ENCODE data around the gene KCNA10. TPM values are rescaled to one million over a fixed set of nuclear protein-coding genes. Genes with fewer than 3 reads are reported as not detected.

Gene KCNA10
- polyA plus RNA-seq, 1 donor (not counting 4 experiments of a cell fraction or from before 2014, with no cell fraction given) = not detected

GRCh38 chr1:110538075-110538474 is 19.1 kb upstream of the KCNA10 start:
- Histone ChIP-seq H3K36me3 (ENCODE audit: control insufficient read depth in 2 of 2, extremely low read depth in 1 of 2, insufficient read depth in 2 of 2, low read length in 2 of 2) (no peaks in the 10 kb centered on the region), H3K9me1 (ENCODE audit: control insufficient read depth, extremely low read depth, insufficient read depth, low read length) (no peaks in the 10 kb centered on the region), H3K4me1 (ENCODE audit: control insufficient read depth, extremely low read depth, insufficient read depth, low read length) (no peaks in the 10 kb centered on the region), H3K27me3 (ENCODE audit: control insufficient read depth, extremely low read depth, insufficient read depth, low read length) (peaks cover 6% of the 10 kb centered on the region), H3K79me2 (ENCODE audit: control insufficient read depth, insufficient read depth, low read length) (no peaks in the 10 kb centered on the region), H3K4me3 (ENCODE audit: control insufficient read depth in 2 of 3, extremely low read depth in 1 of 3, insufficient read depth in 2 of 3, low read depth in 1 of 3, low read length in 3 of 3) (no peak overlapping the region), H4K20me1 (ENCODE audit: control insufficient read depth, extremely low read depth, insufficient read depth, low read length) (no peaks in the 10 kb centered on the region), H3K9ac (ENCODE audit: control insufficient read depth, extremely low read depth, insufficient read depth, low read length) (no peak overlapping the region), H3K9me3 (ENCODE audit: control insufficient read depth, low read depth, low read length) (no peaks in the 10 kb centered on the region), H3K4me2 (ENCODE audit: control insufficient read depth, extremely low read depth, insufficient read depth, low read depth, low read length) (no peak overlapping the region), H2AFZ (ENCODE audit: control insufficient read depth, low read length) (no peak overlapping the region), H3K27ac (ENCODE audit: control insufficient read depth, insufficient read depth, low read length) (no peak overlapping the region)
- dilution Hi-C loops (cut with MboI; ENCODE audit: extremely low pct_ligation_motif_present, low sequenced_read_pairs) = no loop called here
- TF ChIP-seq EZH2 (IDR thresholded peaks at IDR 0.05; ENCODE audit: low read length) (no peak), CTCF (optimal IDR thresholded peaks at IDR 0.05 in 1 of 3, IDR thresholded peaks at IDR 0.05 in 1 of 3, conservative IDR thresholded peaks at IDR 0.05 in 1 of 3; ENCODE audit: extremely low read depth in 1 of 3, insufficient read depth in 2 of 3, low read length in 3 of 3) (no peak)
- FAIRE-seq (no peak), DNase-seq (ENCODE audit: low read depth, low spot score) (no peak)

- H3K36me3 ChIP-seq (ENCODE audit: control insufficient read depth in 2 of 2, extremely low read depth in 1 of 2, insufficient read depth in 2 of 2, low read length in 2 of 2) = no peaks in the 10 kb centered on the region
- H4K20me1 ChIP-seq (ENCODE audit: control insufficient read depth, extremely low read depth, insufficient read depth, low read length) = no peaks in the 10 kb centered on the region
- no peak overlapping the region for H3K27ac ChIP-seq (ENCODE audit: control insufficient read depth, insufficient read depth, low read length)
- TF ChIP-seq CTCF (optimal IDR thresholded peaks at IDR 0.05 in 1 of 3, IDR thresholded peaks at IDR 0.05 in 1 of 3, conservative IDR thresholded peaks at IDR 0.05 in 1 of 3; ENCODE audit: extremely low read depth in 1 of 3, insufficient read depth in 2 of 3, low read length in 3 of 3) (no peak), EZH2 (IDR thresholded peaks at IDR 0.05; ENCODE audit: low read length) (no peak)
- H3K9me3 ChIP-seq (ENCODE audit: control insufficient read depth, low read depth, low read length) = no peaks in the 10 kb centered on the region
- no peak overlapping the region for H3K4me2 ChIP-seq (ENCODE audit: control insufficient read depth, extremely low read depth, insufficient read depth, low read depth, low read length)
- H3K9ac ChIP-seq (ENCODE audit: control insufficient read depth, extremely low read depth, insufficient read depth, low read length) = no peak overlapping the region
- H3K4me3 ChIP-seq (ENCODE audit: control insufficient read depth in 2 of 3, extremely low read depth in 1 of 3, insufficient read depth in 2 of 3, low read depth in 1 of 3, low read length in 3 of 3) = no peak overlapping the region
- no peak for FAIRE-seq
- H3K4me1 ChIP-seq (ENCODE audit: control insufficient read depth, extremely low read depth, insufficient read depth, low read length) = no peaks in the 10 kb centered on the region
- no peak overlapping the region for H2AFZ ChIP-seq (ENCODE audit: control insufficient read depth, low read length)
- DNase-seq (ENCODE audit: low read depth, low spot score) = no peak
- H3K9me1 ChIP-seq (ENCODE audit: control insufficient read depth, extremely low read depth, insufficient read depth, low read length) = no peaks in the 10 kb centered on the region
- H3K79me2 ChIP-seq (ENCODE audit: control insufficient read depth, insufficient read depth, low read length) = no peaks in the 10 kb centered on the region
- dilution Hi-C loops (cut with MboI; ENCODE audit: extremely low pct_ligation_motif_present, low sequenced_read_pairs) = no loop called here
- peaks cover 6% of the 10 kb centered on the region for H3K27me3 ChIP-seq (ENCODE audit: control insufficient read depth, extremely low read depth, insufficient read depth, low read length)
These were observed 17.0 kb upstream of the KCNA10 start for GRCh38 chr1:110535985-110536384.

All from keratinocyte (primary cell).